ENCODE measurements around the gene CPLX3. TPM values are rescaled to one million over a fixed set of nuclear protein-coding genes. Genes with fewer than 3 reads are reported as not detected.

Gene CPLX3
- total RNA-seq, 1 donor from 2014 or later: not detected

DNA sequence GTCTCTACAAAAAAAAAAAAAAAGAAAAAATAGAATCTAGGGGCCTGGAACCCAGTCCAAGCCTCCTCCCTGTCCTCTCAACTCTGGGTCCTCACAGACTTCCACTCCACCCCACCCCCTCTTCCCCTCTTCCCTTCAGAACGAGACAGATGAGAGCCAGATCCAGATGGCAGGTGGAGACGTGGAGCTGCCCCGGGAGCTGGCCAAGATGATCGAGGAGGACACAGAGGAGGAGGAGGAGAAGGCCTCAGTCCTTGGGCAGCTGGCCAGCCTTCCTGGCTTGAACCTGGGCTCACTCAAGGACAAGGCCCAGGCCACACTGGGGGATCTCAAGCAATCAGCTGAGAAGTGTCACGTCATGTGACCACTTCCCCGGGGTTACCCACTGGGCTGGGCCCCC lies 3.6 kb downstream of the CPLX3 start:
- Mint-ChIP-seq H3K9me3 (ENCODE audit: unreplicated experiment) (no peaks in the 10 kb centered on the region), H3K27me3 (ENCODE audit: unreplicated experiment) (peaks cover 6% of the 10 kb centered on the region), H3K27ac (ENCODE audit: unreplicated experiment) (no peak overlapping the region), H3K36me3 (ENCODE audit: unreplicated experiment) (no peaks in the 10 kb centered on the region), H3K4me3 (ENCODE audit: unreplicated experiment) (no peak overlapping the region), H3K4me1 (ENCODE audit: unreplicated experiment) (no peaks in the 10 kb centered on the region)
- TF ChIP-seq, protein P1, sequence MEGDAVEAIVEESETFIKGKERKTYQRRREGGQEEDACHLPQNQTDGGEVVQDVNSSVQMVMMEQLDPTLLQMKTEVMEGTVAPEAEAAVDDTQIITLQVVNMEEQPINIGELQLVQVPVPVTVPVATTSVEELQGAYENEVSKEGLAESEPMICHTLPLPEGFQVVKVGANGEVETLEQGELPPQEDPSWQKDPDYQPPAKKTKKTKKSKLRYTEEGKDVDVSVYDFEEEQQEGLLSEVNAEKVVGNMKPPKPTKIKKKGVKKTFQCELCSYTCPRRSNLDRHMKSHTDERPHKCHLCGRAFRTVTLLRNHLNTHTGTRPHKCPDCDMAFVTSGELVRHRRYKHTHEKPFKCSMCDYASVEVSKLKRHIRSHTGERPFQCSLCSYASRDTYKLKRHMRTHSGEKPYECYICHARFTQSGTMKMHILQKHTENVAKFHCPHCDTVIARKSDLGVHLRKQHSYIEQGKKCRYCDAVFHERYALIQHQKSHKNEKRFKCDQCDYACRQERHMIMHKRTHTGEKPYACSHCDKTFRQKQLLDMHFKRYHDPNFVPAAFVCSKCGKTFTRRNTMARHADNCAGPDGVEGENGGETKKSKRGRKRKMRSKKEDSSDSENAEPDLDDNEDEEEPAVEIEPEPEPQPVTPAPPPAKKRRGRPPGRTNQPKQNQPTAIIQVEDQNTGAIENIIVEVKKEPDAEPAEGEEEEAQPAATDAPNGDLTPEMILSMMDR (IDR thresholded peaks at IDR 0.05): no peak
- DNase-seq (ENCODE audit: extremely low spot score, unreplicated experiment): no peak

DNA sequence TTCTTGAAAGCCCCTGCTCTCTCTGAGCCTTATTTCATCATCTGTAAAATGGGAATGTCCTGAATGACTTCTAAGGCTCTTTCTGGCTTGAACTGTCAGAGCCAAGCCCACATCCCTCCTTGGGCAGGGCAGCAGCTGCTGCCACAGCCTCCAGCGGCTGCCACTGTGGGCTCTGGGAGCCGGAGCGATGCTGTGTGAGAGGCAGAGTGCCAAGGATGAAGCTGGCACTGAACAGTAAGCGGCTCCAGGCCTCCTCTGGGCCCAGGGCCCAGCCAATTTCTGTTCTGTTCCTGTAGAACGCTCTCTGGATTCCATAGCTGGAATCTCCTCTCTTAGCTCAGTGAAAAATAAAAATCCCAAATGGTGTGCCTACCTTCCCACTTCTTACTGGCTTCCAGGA lies 4.4 kb downstream of the CPLX3 start:
- peaks cover 4% of the 10 kb centered on the region for H3K27me3 Mint-ChIP-seq (ENCODE audit: unreplicated experiment)
- no peak overlapping the region for H3K27ac Mint-ChIP-seq (ENCODE audit: unreplicated experiment)
- no peaks in the 10 kb centered on the region for H3K36me3 Mint-ChIP-seq (ENCODE audit: unreplicated experiment)
- no peaks in the 10 kb centered on the region for H3K9me3 Mint-ChIP-seq (ENCODE audit: unreplicated experiment)
- no peak for DNase-seq (ENCODE audit: extremely low spot score, unreplicated experiment)
- TF ChIP-seq, protein P1 (IDR thresholded peaks at IDR 0.05): no peak
- H3K4me1 Mint-ChIP-seq (ENCODE audit: unreplicated experiment): no peaks in the 10 kb centered on the region
- no peak overlapping the region for H3K4me3 Mint-ChIP-seq (ENCODE audit: unreplicated experiment)

DNA sequence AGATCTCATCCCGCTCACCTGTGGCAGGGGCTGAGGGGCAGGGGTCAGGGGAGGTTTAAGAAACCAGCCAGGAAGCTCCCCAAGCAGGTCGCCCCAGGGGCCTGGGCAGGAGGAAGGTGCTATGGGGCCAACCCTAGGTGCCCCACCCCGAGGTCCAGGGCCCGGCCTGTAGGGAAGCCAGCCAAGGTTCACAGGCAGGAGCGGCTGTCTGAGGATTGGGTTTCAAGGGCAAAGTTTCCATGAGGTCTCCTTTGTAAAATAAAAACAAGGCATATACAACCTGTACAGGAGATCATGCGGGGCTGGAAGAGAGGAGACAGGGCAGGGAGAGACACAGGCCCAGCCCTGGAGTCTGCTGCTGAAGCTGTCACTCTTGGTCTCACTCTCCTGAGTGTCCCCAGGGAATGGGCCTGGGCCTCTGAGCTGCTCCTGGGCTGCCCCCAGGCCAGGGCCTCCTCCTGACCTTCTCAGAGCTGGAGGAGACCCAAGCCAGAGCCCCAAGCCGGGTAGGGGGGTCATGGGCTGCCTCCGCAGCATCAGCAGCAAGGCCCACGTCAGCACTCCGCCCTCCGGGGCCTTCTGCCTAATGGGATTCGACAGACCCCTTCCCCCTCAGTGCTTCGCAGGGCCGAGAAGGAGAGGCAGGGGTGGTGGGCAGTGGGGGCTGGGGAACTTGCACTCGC lies 5.5 kb downstream of the CPLX3 start:
- H3K27ac Mint-ChIP-seq (ENCODE audit: unreplicated experiment): no peak overlapping the region
- no peak for DNase-seq (ENCODE audit: extremely low spot score, unreplicated experiment)
- peaks cover 2% of the 10 kb centered on the region for H3K27me3 Mint-ChIP-seq (ENCODE audit: unreplicated experiment)
- H3K36me3 Mint-ChIP-seq (ENCODE audit: unreplicated experiment): no peaks in the 10 kb centered on the region
- H3K9me3 Mint-ChIP-seq (ENCODE audit: unreplicated experiment): no peaks in the 10 kb centered on the region
- TF ChIP-seq, protein P1 (IDR thresholded peaks at IDR 0.05): no peak
- no peaks in the 10 kb centered on the region for H3K4me1 Mint-ChIP-seq (ENCODE audit: unreplicated experiment)
- no peak overlapping the region for H3K4me3 Mint-ChIP-seq (ENCODE audit: unreplicated experiment)

DNA sequence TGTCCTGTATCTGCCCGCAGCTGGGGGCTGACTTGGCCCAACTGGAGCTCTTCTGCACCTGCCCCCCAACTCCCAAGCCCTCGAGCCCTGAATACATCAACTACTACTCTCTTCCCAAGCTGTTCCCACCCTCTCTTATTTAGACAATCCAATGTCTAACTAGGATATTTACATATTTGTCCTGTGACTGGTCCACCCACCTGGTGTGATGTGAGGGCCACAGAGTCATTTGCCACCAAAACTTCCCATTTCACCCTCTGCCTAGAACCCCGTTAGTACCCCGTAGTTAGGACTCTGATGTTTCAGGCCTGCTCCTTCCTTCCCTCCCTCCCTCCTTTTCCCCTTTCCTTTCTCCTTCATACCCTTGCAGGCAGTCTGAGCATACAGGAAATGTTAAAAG lies 6.4 kb downstream of the CPLX3 start:
- Mint-ChIP-seq H3K4me3 (ENCODE audit: unreplicated experiment) (no peak overlapping the region), H3K4me1 (ENCODE audit: unreplicated experiment) (no peaks in the 10 kb centered on the region), H3K9me3 (ENCODE audit: unreplicated experiment) (no peaks in the 10 kb centered on the region), H3K27ac (ENCODE audit: unreplicated experiment) (no peak overlapping the region), H3K36me3 (ENCODE audit: unreplicated experiment) (no peaks in the 10 kb centered on the region), H3K27me3 (ENCODE audit: unreplicated experiment) (peaks cover 2% of the 10 kb centered on the region)
- no peak for DNase-seq (ENCODE audit: extremely low spot score, unreplicated experiment)
- TF ChIP-seq, protein P1 (IDR thresholded peaks at IDR 0.05): no peak

DNA sequence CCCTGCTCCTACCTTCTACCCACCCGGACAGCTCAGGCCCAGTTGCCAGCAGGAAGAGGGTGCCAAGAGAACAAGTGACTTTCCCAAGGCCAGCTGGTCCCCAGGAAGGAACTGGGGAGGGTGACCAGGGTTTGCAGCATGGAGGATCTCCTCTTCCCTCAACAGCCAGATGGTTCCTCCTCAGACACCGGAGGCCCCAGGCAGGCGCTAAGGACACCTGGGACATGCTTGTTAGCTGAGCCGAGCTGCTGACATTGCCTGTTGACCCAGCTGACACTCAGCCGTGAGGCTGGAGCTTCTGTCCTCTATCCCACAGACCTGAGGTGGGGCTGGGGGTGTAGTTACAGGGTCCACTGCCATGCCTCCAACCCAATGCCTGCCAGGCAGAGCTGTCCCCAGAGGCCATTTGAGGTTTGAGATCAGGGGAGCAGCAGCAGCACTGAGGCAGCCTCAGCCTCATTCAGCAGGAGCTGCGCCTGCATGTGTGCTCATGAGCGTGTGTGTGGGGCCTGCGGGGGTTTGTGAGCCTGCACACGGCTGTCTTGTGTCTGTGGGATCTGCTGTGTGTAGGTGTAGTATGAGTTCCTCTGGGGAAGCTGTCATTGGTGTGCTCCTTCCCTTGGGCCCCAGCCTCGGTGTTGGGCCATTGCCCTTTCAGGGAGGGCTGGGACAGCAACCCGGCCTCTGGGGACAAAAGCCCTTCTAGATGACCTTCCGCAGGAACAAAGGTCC lies 7.1 kb downstream of the CPLX3 start:
- H3K36me3 Mint-ChIP-seq (ENCODE audit: unreplicated experiment): no peaks in the 10 kb centered on the region
- no peaks in the 10 kb centered on the region for H3K9me3 Mint-ChIP-seq (ENCODE audit: unreplicated experiment)
- H3K4me3 Mint-ChIP-seq (ENCODE audit: unreplicated experiment): no peak overlapping the region
- no peaks in the 10 kb centered on the region for H3K27me3 Mint-ChIP-seq (ENCODE audit: unreplicated experiment)
- H3K27ac Mint-ChIP-seq (ENCODE audit: unreplicated experiment): no peak overlapping the region
- TF ChIP-seq, protein P1 (IDR thresholded peaks at IDR 0.05): no peak
- no peak for DNase-seq (ENCODE audit: extremely low spot score, unreplicated experiment)
- no peaks in the 10 kb centered on the region for H3K4me1 Mint-ChIP-seq (ENCODE audit: unreplicated experiment)
